Breast epithelium (tissue), 4 donors: Measurements from ENCODE around the gene FAAP20. TPM values are rescaled to one million over a fixed set of nuclear protein-coding genes. Genes with fewer than 3 reads are reported as not detected.

Experiments
- DNase-seq, 2 donors: peaks; one replicate each; pipeline ENCODE4 v3.0.0-alpha.2; 2019; ENCODE audit warnings: low spot score in 2 of 2
- H3K27ac ChIP-seq, 2 donors: fragments of 200-600 bp; sonication (generic) in 1 of 2; one replicate each; pipeline ENCODE4 v1.5.1; 2016 to 2019; ENCODE audit warnings: mild to moderate bottlenecking in 1 of 2
- H3K27me3 ChIP-seq, 2 donors: fragments of 200-600 bp; sonication (generic) in 1 of 2; one replicate each; pipeline versions ENCODE4 v1.5.1 to v1.6.0; 2017 to 2019; ENCODE audit warnings: control low read depth in 1 of 2, mild to moderate bottlenecking in 1 of 2
- H3K36me3 ChIP-seq: fragments of 200-600 bp; one replicate; pipeline ENCODE4 v1.5.1; 2019
- H3K4me1 ChIP-seq, 2 donors: fragments of 200-600 bp; sonication (generic); one replicate each; pipeline ENCODE4 v1.5.1; 2016 to 2019; ENCODE audit warnings: control low read depth in 1 of 2
- H3K4me3 ChIP-seq, 3 donors: fragments of 200-600 bp; sonication (generic); 1 replicate in 2 of 3; 2 replicates in 1 of 3; pipeline ENCODE4 v1.5.1; 2016 to 2019; ENCODE audit warnings: mild to moderate bottlenecking in 3 of 3, moderate library complexity in 2 of 3
- H3K9me3 ChIP-seq, 2 donors: fragments of 200-600 bp; sonication (generic) in 1 of 2; one replicate each; pipeline ENCODE4 v1.5.1; 2016 to 2019; ENCODE audit warnings: control low read depth in 1 of 2
- POLR2A ChIP-seq: fragments of 450-650 bp; IDR thresholded peaks from one replicate; pipeline ENCODE4 v1.6.1; 2016; ENCODE audit warnings: antibody characterized with exemption, mild to moderate bottlenecking, moderate library complexity
- POLR2AphosphoS5 ChIP-seq, 3 donors: sonication (generic); formaldehyde crosslinking; IDR thresholded peaks; one replicate each; pipeline ENCODE4 v1.6.1; 2017; ENCODE audit warnings: antibody characterized with exemption in 3 of 3
- intact Hi-C: fragments of 100-400 bp; cut with DNase I; formaldehyde crosslinking; loops from one replicate; pipeline ENCODE4 v1.15.1; 2023; ENCODE audit warnings: low total_unique reads
- total RNA-seq, 3 donors: library from RNA; depleted of rRNA; stranded (reverse); fragments of >200 nt; gene quantifications; one replicate each; pipeline ENCODE4 v1.1.0, GENCODE V29; 2016
- TF ChIP-seq, protein P1 (sequence below), 3 donors: fragments of 450-650 bp; IDR thresholded peaks; one replicate each; pipeline ENCODE4 v1.5.1; 2016 to 2017; ENCODE audit warnings: antibody characterized with exemption in 3 of 3, mild to moderate bottlenecking in 3 of 3, moderate library complexity in 3 of 3

Gene FAAP20
- total RNA-seq, 3 donors from 2014 or later = 28.6 to 33.1 (median 29.9) TPM

DNA sequence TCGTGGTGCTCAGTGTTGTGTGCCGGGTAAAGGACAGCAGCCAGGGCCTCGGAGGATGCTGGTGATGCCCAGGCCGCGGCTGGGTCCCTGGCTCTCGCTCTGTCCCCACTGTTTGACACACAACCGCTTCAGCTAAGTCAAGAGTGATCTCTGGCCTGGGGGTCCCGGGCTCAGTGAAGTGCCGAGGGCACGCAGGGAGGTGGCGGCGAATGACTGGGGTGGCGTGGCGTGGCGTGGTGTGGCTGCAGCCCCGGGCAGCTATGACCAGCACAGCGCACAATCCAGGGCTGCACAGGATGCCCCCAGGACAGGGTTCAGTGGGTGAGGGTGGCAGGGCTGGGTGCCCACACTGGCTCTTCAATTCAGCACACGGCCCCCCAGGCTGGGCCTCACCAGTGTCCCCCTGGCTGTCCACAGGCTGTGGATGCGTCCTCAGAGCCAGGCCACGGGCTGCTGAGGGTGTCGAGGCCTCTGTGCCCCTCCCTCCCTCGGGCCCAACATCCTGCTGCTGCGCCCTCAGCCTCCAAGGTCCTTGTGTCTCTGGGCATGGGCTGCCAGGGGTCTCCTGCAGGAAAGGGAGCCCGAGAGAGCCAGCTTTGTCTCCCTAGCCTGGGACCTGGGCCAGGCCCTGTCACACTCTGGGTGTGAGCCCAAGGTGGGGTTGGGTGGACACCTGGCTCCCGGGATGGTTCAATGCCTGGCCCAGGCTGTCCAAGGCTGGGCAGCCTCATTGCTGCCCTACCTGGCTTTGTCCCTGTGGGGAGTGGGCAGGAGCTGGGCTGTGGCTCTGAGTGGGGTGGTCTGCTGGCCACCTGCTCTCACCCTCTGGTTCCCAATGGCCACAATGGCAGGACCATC is 21.6 kb upstream of the FAAP20 start:
- no peak overlapping the region for H3K4me3 ChIP-seq
- intact Hi-C loops = no loop called here
- no peaks in the 10 kb centered on the region for H3K36me3 ChIP-seq
- H3K9me3 ChIP-seq = no peaks in the 10 kb centered on the region
- peaks cover 18 to 24% of the 10 kb centered on the region in 2 donors for H3K4me1 ChIP-seq
- DNase-seq = no peak
- no peaks in the 10 kb centered on the region for H3K27me3 ChIP-seq
- H3K27ac ChIP-seq = no peak overlapping the region
- TF ChIP-seq, protein P1, sequence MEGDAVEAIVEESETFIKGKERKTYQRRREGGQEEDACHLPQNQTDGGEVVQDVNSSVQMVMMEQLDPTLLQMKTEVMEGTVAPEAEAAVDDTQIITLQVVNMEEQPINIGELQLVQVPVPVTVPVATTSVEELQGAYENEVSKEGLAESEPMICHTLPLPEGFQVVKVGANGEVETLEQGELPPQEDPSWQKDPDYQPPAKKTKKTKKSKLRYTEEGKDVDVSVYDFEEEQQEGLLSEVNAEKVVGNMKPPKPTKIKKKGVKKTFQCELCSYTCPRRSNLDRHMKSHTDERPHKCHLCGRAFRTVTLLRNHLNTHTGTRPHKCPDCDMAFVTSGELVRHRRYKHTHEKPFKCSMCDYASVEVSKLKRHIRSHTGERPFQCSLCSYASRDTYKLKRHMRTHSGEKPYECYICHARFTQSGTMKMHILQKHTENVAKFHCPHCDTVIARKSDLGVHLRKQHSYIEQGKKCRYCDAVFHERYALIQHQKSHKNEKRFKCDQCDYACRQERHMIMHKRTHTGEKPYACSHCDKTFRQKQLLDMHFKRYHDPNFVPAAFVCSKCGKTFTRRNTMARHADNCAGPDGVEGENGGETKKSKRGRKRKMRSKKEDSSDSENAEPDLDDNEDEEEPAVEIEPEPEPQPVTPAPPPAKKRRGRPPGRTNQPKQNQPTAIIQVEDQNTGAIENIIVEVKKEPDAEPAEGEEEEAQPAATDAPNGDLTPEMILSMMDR (IDR thresholded peaks at IDR 0.05) = no peak
- no peak for TF ChIP-seq POLR2A
- no peak for TF ChIP-seq POLR2AphosphoS5 (IDR thresholded peaks at IDR 0.05)

DNA sequence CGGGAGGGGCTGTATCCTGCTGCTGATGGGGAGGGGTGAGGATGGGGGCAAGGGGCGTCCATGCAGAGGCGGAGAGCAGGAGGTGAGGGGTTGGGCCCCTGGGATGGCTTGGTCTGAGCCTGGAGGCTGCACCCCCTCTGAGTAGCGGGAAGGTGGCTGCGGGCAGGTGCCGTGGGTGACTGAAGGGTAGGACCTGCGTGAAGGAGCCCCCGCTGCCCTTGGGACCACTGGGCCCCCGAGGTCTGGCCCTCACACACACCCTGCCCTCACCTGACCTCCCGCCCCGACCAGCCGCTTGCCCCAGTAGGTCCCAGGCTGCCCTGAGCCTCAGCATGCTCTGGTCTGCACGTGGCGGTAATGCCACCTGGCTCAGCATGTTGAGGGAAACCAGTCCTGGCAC is 20.8 kb upstream of the FAAP20 start:
- Histone ChIP-seq H3K9me3 (no peaks in the 10 kb centered on the region), H3K27ac (peak overlapping the region; percentile 92 to 94), H3K4me1 (peaks cover 18 to 24% of the 10 kb centered on the region in 2 donors), H3K4me3 (no peak overlapping the region), H3K36me3 (no peaks in the 10 kb centered on the region), H3K27me3 (no peaks in the 10 kb centered on the region)
- DNase-seq = no peak
- no peak for TF ChIP-seq POLR2A
- no peak for TF ChIP-seq POLR2AphosphoS5 (IDR thresholded peaks at IDR 0.05)
- TF ChIP-seq, protein P1 (IDR thresholded peaks at IDR 0.05) = no peak
- intact Hi-C loops = no loop called here

DNA sequence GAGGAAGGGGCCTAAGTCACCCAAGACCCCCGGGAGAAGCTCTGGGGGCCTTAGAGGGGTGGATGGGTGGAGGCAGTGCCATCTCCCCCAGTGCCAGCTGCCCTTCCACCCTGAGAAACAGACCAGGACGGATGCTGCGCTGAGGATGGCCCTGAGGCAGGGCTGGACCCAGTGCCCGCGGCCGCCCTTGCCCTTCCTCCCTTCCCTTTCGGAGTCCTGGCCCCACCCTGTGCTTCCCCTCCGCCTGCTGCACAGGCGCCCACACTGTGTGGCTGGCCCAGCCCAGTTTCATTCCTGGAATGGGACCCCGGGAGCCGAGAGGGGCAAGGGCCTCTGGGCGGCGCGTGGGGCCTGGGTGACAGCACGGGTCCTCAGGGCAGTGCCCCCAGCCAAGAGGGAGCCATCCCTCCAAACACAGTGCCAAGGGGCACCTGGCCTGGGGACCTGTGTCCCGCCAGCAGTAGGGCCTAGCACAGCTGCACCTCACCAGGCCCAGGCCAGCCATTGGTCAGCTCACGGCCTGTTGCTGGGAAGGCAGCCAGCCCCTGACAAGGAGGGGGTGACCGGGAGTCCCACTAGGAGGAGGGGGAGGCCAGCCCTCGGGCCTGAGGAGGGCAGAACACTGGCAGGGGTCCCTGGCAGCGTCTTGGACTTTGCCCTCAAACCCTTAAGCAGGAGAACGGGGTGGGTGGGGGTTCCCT is 20.1 kb upstream of the FAAP20 start:
- TF ChIP-seq POLR2A = no peak
- no peak for TF ChIP-seq POLR2AphosphoS5 (IDR thresholded peaks at IDR 0.05)
- TF ChIP-seq, protein P1 (IDR thresholded peaks at IDR 0.05) = no peak
- DNase-seq = no peak
- no peaks in the 10 kb centered on the region for H3K9me3 ChIP-seq
- peak overlapping the region; percentile 92 to 94 for H3K27ac ChIP-seq
- H3K4me1 ChIP-seq = peaks cover 18 to 24% of the 10 kb centered on the region in 2 donors
- peak overlapping the region in 2 of 3 donors; percentile 41 to 60 for H3K4me3 ChIP-seq
- intact Hi-C loops = no loop called here
- no peaks in the 10 kb centered on the region for H3K36me3 ChIP-seq
- H3K27me3 ChIP-seq = no peaks in the 10 kb centered on the region

DNA sequence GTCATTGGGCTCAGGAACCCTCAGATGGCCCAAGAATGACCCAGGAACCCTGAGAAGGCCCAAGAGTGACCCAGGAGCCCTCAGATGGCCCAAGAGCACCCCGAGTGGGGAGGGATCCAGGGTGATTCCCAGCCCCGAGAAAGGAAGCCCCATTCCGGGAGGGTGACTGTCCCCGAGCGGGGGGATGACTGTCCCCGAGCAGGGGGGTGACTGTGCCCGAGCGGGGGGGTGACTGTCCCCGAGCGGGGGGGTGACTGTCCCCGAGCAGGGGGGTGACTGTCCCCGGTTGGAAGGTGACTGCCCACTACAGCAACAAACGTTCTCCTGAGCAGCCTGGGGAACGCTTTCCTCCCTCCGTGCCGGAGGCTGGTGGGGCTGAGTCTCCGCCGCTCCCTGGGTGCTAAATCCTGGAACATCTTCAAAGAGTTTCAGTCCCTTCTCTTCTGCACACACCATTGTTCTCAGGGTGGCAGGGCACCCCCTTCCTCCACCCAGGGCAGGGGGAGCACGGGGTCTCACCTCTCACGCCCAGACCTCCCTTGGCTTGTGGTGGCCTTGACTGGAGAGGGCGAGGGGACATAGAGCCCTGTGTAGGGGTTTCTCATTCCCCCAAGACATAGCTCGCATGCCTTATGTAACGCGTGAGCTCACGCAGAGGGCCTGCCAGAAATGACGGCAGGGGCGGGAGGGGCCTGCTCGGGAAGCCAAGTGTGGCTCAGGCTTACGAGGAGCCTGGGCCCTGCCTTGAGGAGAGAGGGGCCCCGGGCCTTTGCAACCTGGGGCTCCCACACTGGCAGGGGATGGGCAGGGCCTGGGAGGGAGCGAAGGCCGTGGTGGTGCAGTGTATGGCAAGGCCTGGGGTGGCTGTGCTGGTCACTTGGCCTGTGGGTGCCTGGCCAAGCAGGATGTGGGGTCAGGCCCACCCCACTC is 19.3 kb upstream of the FAAP20 start:
- TF ChIP-seq, protein P1 (IDR thresholded peaks at IDR 0.05) = no peak
- TF ChIP-seq POLR2AphosphoS5 (IDR thresholded peaks at IDR 0.05) (peak; percentile 67 to 88 (median 69)), POLR2A (no peak)
- intact Hi-C loops = no loop called here
- Histone ChIP-seq H3K27me3 (no peaks in the 10 kb centered on the region), H3K9me3 (no peaks in the 10 kb centered on the region), H3K4me1 (peaks cover 18 to 24% of the 10 kb centered on the region in 2 donors), H3K36me3 (no peaks in the 10 kb centered on the region), H3K4me3 (peak overlapping the region; percentile 28 to 60 (median 41)), H3K27ac (peak overlapping the region; percentile 92 to 94)
- DNase-seq = peak in 1 of 2 donors; percentile 84
